Keratinocyte (primary cell): Measurements from ENCODE around the gene ARHGEF25. TPM values are rescaled to one million over a fixed set of nuclear protein-coding genes. Genes with fewer than 3 reads are reported as not detected.
"Not testable (repeated sequence)": the region's sequence is repeated elsewhere in the genome, so short reads cannot be mapped to it uniquely, and the experiment has no call there.

Source experiments
- DNase-seq: peaks from one replicate; pipeline ENCODE4 v3.0.0-alpha.2; 2011; ENCODE audit warnings: low read depth, missing footprints, low spot score
- FAIRE-seq: peaks from 2 replicates; lab custom pipeline; 2011; peaks lifted over from hg19 to GRCh38; lab: Jason Lieb, UNC
- H2AFZ ChIP-seq: 2 replicates; pipeline ENCODE4 v1.6.0; 2012; ENCODE audit warnings: low read length, control low read depth, inconsistent platforms; ENCODE audit not compliant: control insufficient read depth
- H3K27ac ChIP-seq: 2 replicates; pipeline ENCODE4 v1.5.1; 2011; ENCODE audit warnings: low read length; ENCODE audit not compliant: control insufficient read depth, insufficient read depth
- H3K27me3 ChIP-seq: 3 replicates; pipeline ENCODE4 v1.6.0; 2011; ENCODE audit warnings: low read length; ENCODE audit not compliant: control insufficient read depth, insufficient read depth; ENCODE audit errors: extremely low read depth
- H3K36me3 ChIP-seq, 2 experiments: 2 replicates in 1 of 2; 3 replicates in 1 of 2; pipeline ENCODE4 v1.5.1; 2011; ENCODE audit warnings: low read length in 2 of 2, mild to moderate bottlenecking in 1 of 2; ENCODE audit not compliant: control insufficient read depth in 2 of 2, insufficient read depth in 2 of 2; ENCODE audit errors: extremely low read depth in 1 of 2
- H3K4me1 ChIP-seq: 3 replicates; pipeline ENCODE4 v1.5.1; 2011; ENCODE audit warnings: low read length; ENCODE audit not compliant: control insufficient read depth, insufficient read depth; ENCODE audit errors: extremely low read depth
- H3K4me2 ChIP-seq: 3 replicates; pipeline ENCODE4 v1.6.0; 2011; ENCODE audit warnings: low read depth, low read length; ENCODE audit not compliant: control insufficient read depth, insufficient read depth; ENCODE audit errors: extremely low read depth
- H3K4me3 ChIP-seq, 3 experiments: fragments of 200-600 bp in 1 of 3; sonication (generic) in 1 of 3; 2 replicates in 2 of 3; 3 replicates in 1 of 3; pipeline ENCODE4 v1.5.1; 2011 to 2016; ENCODE audit warnings: low read length in 3 of 3, mild to moderate bottlenecking in 3 of 3, control low read depth in 2 of 3, inconsistent platforms in 1 of 3, low read depth in 1 of 3, mixed read lengths in 1 of 3, mixed run types in 1 of 3, moderate library complexity in 1 of 3; ENCODE audit not compliant: control insufficient read depth in 2 of 3, insufficient read depth in 2 of 3; ENCODE audit errors: extremely low read depth in 1 of 3
- H3K79me2 ChIP-seq: 2 replicates; pipeline ENCODE4 v1.6.0; 2012; ENCODE audit warnings: low read length; ENCODE audit not compliant: control insufficient read depth, insufficient read depth
- H3K9ac ChIP-seq: 3 replicates; pipeline ENCODE4 v1.6.0; 2011; ENCODE audit warnings: low read length; ENCODE audit not compliant: control insufficient read depth, insufficient read depth; ENCODE audit errors: extremely low read depth
- H3K9me1 ChIP-seq: 3 replicates; pipeline ENCODE4 v1.6.0; 2011; ENCODE audit warnings: low read length; ENCODE audit not compliant: control insufficient read depth, insufficient read depth; ENCODE audit errors: extremely low read depth
- H3K9me3 ChIP-seq: 2 replicates; pipeline ENCODE4 v1.5.1; 2012; ENCODE audit warnings: low read depth, low read length; ENCODE audit not compliant: control insufficient read depth
- H4K20me1 ChIP-seq: 3 replicates; pipeline ENCODE4 v1.6.0; 2011; ENCODE audit warnings: low read length; ENCODE audit not compliant: control insufficient read depth, insufficient read depth; ENCODE audit errors: extremely low read depth
- CTCF ChIP-seq, 3 experiments: IDR thresholded peaks in 1 of 3; conservative IDR thresholded peaks in 1 of 3; optimal IDR thresholded peaks in 1 of 3; 2 replicates in 2 of 3; 3 replicates in 1 of 3; pipeline versions ENCODE3 to v1.5.1; 2011; ENCODE audit warnings: low read length in 3 of 3, mild to moderate bottlenecking in 3 of 3, moderate library complexity in 2 of 3, control low read depth in 1 of 3, inconsistent platforms in 1 of 3; ENCODE audit not compliant: insufficient read depth in 2 of 3; ENCODE audit errors: extremely low read depth in 1 of 3
- EZH2 ChIP-seq: IDR thresholded peaks from one replicate; pipeline ENCODE4 v1.6.1; 2012; ENCODE audit warnings: inconsistent platforms, mild to moderate bottlenecking, low read length, moderate library complexity
- dilution Hi-C: fragments of 300-500 bp; cut with MboI; formaldehyde crosslinking; loops from one replicate; pipeline ENCODE4 v1.7.0; 2020; ENCODE audit warnings: low sequenced_read_pairs; ENCODE audit not compliant: extremely low pct_ligation_motif_present
- polyA plus RNA-seq, 5 experiments: library from polyadenylated mRNA; depleted of rRNA in 3 of 5; stranded (reverse) in 3 of 5; stranded (forward) in 1 of 5; unstranded in 1 of 5; fragments of >200 nt; gene quantifications; 1 replicate in 1 of 5; 2 replicates in 3 of 5; 3 replicates in 1 of 5; pipeline versions ENCODE4 v1.2.1 to v1.2.3, GENCODE V29; 2011 to 2012; ENCODE audit warnings: missing spikeins in 2 of 5, low read depth in 1 of 5, low replicate concordance in 1 of 5

ARHGEF25 gene
- polyA plus RNA-seq, 1 donor (not counting 4 experiments of a cell fraction or from before 2014, with no cell fraction given): 0.12 TPM

DNA sequence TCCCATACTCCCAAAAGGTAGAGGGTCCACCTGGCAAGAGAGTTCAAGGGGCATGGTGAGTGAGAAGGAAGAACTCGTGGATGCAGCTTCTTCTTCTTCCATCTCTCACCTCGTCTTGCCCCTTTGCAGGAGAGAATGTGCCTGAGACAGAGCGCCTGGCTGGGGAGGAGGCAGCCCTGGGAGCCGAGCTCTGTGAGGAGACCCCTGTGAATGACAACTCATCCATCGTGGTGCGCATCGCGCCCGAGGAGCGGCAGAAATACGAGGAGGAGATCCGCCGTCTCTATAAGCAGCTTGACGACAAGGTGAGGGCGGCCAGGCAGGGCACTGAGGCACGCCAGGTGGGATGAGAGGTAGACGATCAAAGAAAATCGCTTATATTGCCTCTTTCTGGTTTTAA, 41.4 kb upstream of the ARHGEF25 start:
- Histone ChIP-seq H3K4me3 (no peak overlapping the region), H3K9me1 (no peaks in the 10 kb centered on the region), H3K36me3 (no peaks in the 10 kb centered on the region), H4K20me1 (no peaks in the 10 kb centered on the region), H2AFZ (no peak overlapping the region), H3K4me1 (no peaks in the 10 kb centered on the region), H3K79me2 (no peaks in the 10 kb centered on the region), H3K9ac (no peak overlapping the region), H3K27me3 (no peaks in the 10 kb centered on the region), H3K4me2 (no peak overlapping the region), H3K9me3 (no peaks in the 10 kb centered on the region), H3K27ac (no peak overlapping the region)
- TF ChIP-seq EZH2 (no peak), CTCF (optimal IDR thresholded peaks at IDR 0.05 in 1 of 3, IDR thresholded peaks at IDR 0.05 in 1 of 3, conservative IDR thresholded peaks at IDR 0.05 in 1 of 3; ENCODE audit: extremely low read depth in 1 of 3, insufficient read depth in 2 of 3, low read length in 3 of 3) (no peak)
- dilution Hi-C loops: loop anchor here (10.0 kb wide), 1 partner anchor 65 kb away; the partner anchor contains the start of gene B4GALNT1
- DNase-seq (no peak), FAIRE-seq (no peak)

DNA sequence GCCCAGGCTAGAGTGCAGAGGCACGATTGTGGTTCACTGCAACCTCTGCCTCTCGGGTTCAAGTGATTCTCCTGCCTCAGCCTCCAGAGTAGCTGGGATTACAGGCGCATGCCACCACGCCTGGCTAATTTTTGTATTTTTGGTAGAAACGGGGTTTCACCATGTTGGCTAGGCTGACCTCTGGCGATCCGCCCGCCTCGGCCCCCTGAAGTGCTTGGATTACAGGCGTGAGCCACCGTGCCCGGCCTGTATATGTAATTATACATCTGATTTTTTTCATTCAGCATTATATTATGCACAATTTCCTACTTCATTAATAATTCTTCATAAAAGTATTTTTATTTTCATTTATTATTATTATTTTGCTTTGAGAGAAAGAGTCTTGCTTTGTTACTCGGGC, 40.8 kb upstream of the ARHGEF25 start:
- H3K9ac ChIP-seq, FAIRE-seq, DNase-seq, H3K27me3 ChIP-seq, H3K79me2 ChIP-seq, H3K4me1 ChIP-seq, H3K9me1 ChIP-seq, H3K27ac ChIP-seq, H2AFZ ChIP-seq, H3K9me3 ChIP-seq, H3K4me3 ChIP-seq, H3K36me3 ChIP-seq, H3K4me2 ChIP-seq, H4K20me1 ChIP-seq: not testable (repeated sequence)
- dilution Hi-C loops: loop anchor here (10.0 kb wide), 1 partner anchor 64 kb away; the partner anchor contains the start of gene B4GALNT1
